ENCODE measurements around the gene ADSL.
A peak's percentile ranks its signal among the peaks of the same experiment; 100 is the strongest.

Gene ADSL

DNA sequence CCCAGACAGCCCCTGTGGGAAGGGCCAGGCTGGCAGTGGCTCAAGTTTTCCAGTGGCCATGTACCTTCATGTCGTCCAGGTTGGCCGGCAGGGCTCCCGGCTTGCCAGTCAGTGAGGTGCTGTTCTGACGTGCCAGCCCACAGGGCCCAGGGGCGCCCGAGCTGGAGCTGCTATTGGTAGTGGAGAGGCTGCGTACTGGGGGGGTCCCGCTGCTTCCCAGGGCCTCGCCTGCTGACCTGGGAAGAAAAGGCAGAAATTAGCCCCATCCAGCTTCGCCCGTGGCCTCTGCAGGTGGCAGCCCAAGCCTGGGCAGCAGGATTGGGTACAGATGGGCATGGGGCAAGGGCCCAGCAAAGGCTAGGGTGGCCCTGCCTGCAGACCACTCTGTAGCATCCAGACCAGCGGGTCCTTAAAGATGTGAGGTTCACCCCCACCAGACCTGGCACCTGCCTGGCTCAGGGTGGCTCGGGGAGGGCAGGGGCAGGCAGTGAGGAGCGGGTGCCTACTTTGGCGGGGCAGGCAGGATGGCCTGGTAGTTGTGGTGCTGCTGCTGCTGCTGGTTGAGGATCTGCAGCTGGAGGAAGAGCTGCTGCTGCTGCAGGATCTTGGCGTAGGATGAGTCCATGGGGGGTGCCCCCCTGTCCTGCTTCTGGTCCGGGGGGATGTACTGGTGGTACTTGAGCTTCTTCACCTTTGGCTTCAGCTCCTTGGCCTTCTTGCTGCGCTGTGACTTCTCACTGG, 74.2 kb downstream of the ADSL start:
- no peak for DNase-seq

DNA sequence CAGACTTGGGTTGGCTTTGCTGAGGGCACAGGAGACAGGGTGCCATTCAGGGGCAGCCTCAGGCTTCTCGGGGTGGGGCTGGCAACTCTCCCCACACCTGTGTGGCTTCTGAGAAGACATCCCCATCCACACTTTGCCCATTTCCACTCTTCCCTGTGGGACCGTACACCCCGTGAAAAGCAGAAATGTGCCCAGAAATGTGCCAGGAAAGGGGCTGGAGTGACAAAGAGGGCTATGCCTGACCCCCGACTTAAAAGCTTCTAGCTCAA, 74.7 kb downstream of the ADSL start:
- DNase-seq: no peak

DNA sequence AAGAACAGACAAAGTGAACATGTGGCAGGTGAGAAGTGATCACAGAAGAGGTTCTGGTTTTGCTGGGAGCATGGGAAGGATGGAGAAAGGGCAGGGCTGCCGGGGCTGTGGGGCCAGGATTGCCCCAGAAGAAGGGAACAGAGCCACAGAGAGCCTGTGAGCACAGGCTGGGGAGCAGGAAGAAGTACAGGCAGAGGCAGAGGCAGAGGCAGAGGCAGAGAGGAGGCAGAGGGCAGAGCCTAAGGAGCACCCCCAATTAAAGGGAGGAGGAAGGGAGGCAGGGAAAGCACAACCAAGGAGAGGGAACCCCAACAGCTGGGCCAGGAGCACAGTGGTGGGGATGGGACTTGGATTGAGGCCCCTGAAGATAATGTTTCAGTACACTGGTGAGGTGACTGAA, 75.6 kb downstream of the ADSL start:
- no peak for DNase-seq

DNA sequence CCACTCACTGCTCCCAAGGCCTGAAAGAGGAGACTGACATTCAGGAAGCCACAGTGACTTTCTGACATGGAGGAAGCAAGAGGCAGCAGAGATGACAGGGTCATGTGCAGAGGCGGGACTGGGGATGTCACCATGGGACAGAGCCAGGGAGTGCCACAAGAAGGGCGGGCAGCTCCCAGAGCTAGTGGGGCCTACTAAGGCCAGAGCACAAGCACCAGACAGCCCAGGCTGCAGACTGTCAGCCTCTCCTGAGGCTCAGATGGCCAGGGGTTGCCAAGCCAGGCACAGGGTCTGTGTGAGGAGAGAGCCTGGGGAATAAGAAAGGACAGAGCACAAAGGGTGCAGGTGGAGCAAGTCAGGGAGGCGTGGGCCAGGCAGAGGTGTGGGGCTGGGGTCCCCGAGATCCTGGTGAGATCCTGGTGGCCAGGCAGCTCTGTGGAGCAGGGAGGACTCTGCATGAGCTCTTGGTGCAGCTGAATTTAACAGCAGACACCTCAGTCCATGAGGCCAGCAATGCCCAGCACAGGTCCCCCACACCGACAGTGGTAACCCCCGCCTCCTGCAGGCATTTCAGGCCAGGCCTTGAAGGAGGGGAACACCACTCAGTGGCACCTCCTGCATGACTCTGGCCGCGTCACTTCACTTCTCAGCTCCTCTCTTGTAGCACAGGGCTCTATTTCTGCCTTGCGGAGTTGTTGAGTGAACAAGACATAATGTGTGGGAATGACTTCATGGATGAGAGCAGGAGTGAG, 76.4 kb downstream of the ADSL start:
- DNase-seq: no peak

DNA sequence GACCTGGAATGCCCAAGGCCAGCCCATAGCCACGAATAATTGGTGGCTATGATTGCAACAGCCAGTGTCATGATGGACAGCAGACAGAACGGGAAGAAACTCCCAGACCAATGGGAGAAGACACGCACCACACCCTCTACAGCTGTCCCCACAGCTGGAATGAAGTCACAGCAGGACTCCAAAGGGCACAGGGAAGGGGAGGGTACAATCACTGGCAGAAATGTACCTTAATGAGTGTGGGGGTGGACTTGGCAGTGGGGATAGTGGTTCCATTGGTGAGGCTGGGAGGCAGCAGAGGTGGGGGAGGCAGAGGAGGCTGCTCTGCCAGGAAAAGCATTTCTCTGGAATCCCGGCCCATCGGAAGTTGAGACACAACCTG, 77.0 kb downstream of the ADSL start:
- DNase-seq: no peak

DNA sequence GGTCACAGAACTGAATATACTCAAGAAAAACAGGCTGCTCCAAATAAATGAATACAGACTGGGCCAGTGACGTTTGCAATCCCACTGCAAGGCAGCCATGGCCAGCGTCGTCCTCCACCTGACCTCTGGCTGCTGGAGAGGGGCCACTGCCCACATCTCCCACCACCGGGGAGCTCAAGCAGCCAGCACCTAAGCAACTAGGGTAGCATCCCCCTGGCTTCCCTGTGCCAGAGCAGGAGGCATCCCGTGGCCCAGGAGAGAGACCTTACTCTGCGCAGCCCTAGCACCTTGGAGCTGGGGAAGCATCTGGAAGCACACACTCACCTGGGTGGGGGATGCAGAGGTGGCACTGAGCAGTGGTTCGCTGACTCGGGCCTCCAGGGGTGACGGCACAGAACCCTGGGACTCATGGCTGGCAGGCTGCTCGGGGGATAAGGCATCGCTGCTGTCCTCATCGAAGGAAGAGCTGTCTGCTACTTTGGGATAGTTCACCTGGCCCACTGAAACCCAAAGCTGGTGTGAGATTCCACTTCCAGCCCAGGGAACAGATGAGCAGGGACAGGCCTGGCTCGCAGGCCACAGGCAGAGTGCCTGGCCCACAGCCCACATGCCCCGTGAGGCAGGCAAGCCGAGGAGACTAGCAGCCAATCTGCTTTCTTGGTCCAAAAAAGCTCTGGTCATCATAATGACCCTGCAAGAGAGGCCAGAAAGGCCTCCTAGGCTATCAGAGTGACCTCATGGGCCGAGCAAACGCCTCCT, 77.8 kb downstream of the ADSL start:
- no peak for DNase-seq

DNA sequence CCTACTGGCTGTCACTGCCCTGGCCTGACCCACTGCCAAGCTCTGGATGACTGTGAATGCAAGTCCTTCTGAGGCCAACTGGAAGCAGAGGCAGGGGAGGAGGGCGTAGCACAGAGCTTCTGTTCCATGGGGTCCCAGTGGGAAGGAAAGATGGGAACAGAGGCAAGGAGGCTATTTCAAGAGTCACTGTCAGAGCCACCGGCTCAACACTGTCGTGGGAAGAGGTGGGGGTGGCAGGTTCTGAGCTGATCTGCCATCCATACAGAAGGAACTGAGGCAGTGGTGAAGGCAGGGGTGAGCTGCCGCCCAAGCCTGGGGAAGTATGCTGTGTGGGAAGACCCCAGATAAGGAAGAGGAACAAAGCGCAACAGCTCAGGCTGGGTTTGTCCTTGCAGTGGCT, 78.8 kb downstream of the ADSL start:
- no peak for DNase-seq

DNA sequence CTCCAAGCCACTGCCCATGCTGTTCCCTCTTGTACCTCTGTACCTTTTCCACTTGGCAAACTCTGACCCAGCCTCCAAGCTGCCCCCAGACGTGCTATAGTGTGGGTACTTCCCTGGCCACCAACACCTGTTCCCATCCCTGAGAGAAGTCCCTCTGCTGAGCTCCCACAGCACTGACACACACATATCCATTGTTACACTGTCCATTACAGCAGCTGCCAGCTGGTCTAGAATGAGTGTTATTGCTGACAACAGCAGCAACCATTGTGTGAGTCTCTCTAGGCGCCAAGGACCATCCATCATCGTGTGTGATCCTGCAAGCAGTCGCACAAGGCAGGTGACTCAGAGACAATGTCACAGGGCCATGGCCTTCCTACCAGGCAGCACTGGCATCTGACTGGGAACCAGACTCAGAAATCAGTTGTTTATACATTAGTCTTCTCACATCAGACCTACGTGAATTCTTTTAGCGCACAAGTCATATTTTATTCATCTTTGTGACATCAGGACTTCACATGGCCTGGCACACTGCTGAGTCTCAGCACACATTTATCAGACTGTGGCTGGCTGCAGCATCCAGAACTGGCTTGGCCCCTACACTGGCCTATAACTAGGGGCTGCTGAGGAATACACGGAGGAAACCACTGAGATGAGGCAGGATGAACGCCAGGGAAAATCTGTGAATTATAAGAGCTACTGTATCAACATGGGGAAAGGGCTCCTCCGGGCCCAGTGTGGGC, 80.5 kb downstream of the ADSL start:
- DNase-seq: no peak

DNA sequence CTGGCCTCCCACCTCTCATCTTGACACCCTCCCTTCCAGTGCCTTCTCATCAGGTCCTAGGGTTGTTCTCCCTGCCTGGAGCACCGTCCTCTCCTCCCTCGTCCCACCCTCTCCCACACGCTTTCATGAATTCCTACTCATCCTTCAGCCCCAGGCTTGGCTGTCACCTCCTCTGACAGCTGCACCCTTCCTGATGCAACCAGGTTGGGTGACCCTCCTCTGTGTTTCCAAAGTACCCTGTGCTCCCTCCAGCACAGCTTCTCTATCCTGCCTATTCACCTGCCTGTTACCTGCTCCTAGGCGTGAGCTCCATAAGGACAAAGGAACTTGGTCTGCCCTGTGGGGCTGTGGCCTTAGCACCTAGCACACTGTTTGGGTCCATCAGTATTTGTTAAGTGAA, 82.5 kb downstream of the ADSL start:
- DNase-seq: no peak

DNA sequence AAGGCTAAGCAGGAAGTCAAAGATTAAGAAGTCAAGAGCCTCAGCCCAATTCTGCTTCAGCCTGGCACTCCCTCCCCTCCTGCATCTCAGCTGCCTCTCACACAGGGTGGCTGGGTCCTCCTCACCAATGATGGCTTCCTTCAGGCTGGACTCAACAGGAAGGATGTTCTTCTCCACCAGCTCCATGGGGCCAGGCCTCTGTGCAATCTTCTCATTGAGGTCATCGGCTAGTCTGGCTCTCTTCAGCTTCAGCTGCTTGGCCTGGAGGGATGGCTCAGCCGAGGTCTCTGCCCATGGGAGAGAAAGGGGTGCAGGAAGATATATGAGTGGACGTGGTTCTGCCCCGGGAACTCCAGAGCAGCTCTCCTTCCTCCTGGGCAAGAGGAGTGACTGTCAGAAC, 83.2 kb downstream of the ADSL start:
- DNase-seq: no peak

DNA sequence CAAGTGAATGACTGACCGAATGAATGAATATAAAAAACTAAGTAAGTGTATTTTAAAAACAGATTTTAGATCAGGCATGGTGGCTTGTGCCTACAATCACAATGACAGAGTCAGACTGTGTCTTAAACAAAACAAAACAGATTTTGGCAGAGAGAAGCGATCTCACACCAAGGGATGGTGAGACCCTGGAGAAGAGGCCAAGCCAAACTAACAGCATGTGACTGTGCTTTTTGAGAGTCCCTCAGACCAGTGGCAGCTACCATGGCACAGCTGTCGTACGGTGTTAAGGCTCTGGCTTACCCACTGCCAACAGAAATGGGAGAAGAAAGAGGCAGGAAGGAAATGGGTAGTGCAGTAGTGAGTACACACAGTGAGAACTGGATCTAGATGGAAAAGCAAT, 84.7 kb downstream of the ADSL start:
- DNase-seq: no peak

DNA sequence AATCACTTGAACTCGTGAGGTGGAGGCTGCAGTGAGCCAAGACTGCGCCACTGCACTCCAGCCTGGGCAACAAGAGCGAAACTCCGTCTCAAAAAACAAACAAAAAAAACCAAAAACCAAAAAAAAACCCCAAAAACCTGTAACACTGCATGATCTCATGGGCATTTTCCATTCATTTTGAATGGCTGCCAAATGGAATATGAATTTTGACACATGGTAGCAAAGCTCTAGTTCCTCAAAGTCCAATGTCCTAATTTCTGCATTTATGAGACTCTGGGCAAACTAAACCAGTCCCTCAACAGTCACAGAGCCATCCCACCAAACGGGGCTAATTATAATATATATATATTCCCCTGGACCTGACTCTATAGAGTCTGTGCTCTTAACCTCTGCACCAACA, 85.9 kb downstream of the ADSL start:
- DNase-seq: no peak

DNA sequence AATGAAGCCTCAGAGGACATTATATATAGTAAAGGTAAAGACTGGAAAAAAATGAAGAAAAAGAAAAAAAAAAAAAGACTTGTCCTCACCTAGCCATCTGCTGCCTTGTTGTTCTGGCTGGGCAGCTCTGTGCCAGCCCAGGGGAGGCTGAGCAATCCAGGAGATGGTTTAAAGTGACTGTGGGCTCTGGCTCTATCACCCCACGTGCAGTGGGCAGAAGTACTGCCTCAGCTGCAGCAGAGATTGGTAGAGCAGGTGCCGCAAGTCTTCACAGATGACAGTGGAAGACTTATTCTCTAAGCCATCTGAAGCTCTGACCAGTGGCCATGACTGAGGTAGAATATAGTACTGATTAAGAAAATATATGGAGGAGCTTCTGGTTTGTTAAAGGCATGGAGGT, 86.3 kb downstream of the ADSL start:
- no peak for DNase-seq

DNA sequence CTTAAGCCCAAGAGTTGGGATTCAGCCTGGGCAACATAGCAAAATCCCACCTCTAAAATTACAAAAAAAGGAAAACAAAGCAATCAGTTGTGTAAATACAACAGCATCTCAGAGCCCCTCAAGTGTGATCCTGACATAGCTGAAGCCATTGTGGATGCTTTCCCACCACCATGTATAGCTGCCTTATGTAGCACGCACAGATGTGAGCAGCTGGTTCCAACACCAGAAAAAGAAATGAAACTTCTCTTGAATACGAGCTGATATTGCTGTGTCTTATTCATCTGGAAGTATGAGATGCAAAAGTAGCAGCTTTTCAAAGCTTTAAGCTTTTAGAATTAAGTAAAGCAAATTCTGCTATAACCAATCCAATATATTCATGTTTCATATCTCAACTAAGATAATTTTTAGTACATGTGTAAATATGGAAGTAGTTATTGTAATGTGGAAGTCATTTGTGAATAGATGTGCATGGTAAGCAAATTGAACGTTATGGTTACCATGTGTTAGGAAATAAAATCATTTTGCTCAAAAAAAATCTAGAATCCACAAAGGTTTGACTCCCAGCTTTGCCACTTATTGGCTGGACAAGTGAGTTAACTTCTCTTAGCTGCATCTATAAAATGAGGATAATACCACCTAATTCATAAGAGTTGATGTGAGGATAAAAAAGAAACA, 87.3 kb downstream of the ADSL start:
- no peak for DNase-seq

DNA sequence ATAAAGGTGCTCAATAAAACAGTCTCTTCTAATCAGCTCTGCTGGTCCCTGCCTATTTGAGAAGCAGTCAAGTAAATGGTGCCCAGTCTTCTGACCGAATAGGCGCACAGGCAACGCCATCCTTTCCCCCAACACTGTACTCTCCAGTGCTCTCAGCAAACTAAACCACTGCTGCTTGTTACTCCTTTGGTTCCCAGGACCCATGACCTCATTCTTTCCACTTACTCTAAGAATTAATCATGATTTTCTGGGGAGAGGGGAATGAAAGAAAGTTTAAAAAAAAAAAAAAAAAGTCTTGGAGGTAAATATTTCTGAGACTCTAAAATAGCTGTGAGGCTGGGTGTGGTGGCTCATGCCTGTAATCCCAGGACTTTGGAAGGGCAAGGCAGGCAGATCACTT, 87.8 kb downstream of the ADSL start:
- DNase-seq: no peak

DNA sequence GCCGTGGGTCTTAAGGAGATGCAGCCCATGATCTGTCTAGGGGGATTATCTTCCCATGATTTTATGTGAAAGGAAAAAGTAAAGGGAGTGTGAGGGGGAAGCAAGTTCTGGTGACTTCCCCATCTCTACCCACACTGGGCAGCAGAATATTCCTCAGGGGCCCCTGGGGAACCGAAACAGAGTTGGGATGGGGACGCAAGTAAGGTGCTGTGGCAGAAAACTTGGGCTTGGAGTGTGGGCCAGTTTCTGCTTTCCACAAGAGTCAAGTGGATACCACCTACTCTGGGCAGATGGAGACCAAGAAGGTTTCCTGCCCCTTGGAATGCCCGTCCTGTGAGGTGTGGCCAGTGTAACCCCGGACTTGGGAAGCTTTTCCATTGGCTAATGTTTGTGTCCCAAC, 88.4 kb downstream of the ADSL start:
- no peak for DNase-seq

DNA sequence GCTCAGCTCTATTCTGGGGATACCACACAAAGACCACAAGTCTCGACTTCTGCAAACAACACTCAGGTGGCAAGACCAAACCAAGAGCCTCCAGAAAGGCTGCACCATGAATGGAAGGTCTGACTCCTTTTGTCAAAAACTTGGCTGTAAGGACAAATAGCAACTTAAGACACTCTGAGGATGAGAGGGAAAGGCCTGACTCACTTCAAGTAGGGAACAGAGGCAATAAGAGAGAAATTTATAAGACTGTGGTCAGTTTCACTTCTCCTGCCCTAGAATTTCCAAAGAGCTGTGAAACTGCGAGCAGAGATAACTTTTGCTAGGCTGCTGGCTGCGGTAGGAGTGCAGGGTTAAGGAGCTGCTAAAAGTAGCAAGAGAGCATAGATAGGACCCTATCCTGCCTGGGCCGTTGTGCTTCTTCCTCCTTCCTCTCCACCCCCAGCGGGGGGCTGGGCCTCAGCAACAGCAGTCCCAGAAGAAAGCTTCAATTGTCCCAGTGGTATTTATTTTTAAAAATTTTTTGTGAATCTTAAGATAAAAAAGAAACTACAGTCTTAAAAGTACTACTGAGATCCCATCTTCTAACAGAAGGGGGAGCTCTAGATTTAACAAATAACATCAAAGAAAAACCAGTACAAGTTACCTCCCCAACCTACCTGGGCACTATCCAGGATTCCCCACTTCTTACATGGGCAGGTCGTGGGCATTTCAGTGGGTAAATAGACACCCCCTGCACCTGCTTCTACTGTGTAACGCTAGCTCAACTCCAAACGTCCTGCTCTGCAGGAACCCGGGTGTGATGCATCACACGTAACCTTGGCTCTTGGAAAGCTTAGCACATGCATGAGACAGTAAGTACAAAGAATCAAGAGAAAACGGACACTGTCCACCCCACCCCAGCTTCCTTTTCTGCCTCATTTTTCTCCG, 90.5 kb downstream of the ADSL start:
- peak; percentile 51 for DNase-seq
